Measurements from ENCODE around the gene KLK7.

GRCh38 chr19:50974702-50975556, 8.8 kb downstream of the KLK7 start:
- TF ChIP-seq, protein P1, sequence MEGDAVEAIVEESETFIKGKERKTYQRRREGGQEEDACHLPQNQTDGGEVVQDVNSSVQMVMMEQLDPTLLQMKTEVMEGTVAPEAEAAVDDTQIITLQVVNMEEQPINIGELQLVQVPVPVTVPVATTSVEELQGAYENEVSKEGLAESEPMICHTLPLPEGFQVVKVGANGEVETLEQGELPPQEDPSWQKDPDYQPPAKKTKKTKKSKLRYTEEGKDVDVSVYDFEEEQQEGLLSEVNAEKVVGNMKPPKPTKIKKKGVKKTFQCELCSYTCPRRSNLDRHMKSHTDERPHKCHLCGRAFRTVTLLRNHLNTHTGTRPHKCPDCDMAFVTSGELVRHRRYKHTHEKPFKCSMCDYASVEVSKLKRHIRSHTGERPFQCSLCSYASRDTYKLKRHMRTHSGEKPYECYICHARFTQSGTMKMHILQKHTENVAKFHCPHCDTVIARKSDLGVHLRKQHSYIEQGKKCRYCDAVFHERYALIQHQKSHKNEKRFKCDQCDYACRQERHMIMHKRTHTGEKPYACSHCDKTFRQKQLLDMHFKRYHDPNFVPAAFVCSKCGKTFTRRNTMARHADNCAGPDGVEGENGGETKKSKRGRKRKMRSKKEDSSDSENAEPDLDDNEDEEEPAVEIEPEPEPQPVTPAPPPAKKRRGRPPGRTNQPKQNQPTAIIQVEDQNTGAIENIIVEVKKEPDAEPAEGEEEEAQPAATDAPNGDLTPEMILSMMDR (IDR thresholded peaks at IDR 0.05; ENCODE audit: borderline replicate concordance, extremely low read depth, low read length, poor library complexity, severe bottlenecking) = no peak
- no peak for TF ChIP-seq EZH2 (IDR thresholded peaks at IDR 0.05; ENCODE audit: borderline replicate concordance, low read depth, low read length, severe bottlenecking)

Measured in DND-41 (cell line).